Neural cell (in vitro differentiated cells): ENCODE results near the gene LGALS3BP. TPM values are rescaled to one million over a fixed set of nuclear protein-coding genes. Genes with fewer than 3 reads are reported as not detected.

Source experiments
- H2AFZ ChIP-seq: fragments of 200-600, 300-800 bp; sonication (generic), shearing (Covaris generic); 2 replicates; pipeline ENCODE4 v1.6.0; 2014; ENCODE audit warnings: low read depth, mild to moderate bottlenecking, antibody characterized with exemption, low read length, moderate library complexity
- H3F3A ChIP-seq: fragments of 200-600 bp; shearing (Covaris generic); 2 replicates; pipeline ENCODE4 v1.6.1; 2016; ENCODE audit warnings: mild to moderate bottlenecking, moderate library complexity, mixed read lengths, antibody characterized with exemption, low read length; ENCODE audit not compliant: insufficient read depth, poor library complexity, severe bottlenecking
- H3K27ac ChIP-seq: fragments of 200-600, 300-800 bp; sonication (generic), shearing (Covaris generic); 2 replicates; pipeline ENCODE4 v1.5.1; 2014; ENCODE audit warnings: mild to moderate bottlenecking, low read length, moderate library complexity
- H3K27me3 ChIP-seq: fragments of 300-800, 200-600 bp; sonication (generic), shearing (Covaris generic); 2 replicates; pipeline ENCODE4 v1.6.0; 2014; ENCODE audit warnings: mild to moderate bottlenecking, low read depth, low read length, moderate library complexity; ENCODE audit not compliant: insufficient read depth
- H3K36me3 ChIP-seq: fragments of 300-800, 200-600 bp; sonication (generic), shearing (Covaris generic); 2 replicates; pipeline ENCODE4 v1.5.1; 2014; ENCODE audit warnings: mild to moderate bottlenecking, antibody characterized with exemption, low read length, moderate library complexity; ENCODE audit not compliant: insufficient read depth
- H3K4me2 ChIP-seq: fragments of 300-800, 200-600 bp; sonication (generic), shearing (Covaris generic); 2 replicates; pipeline ENCODE4 v1.6.0; 2014; ENCODE audit warnings: mild to moderate bottlenecking, low read length
- H3K4me3 ChIP-seq: fragments of 300-800, 200-600 bp; sonication (generic), shearing (Covaris generic); 2 replicates; pipeline ENCODE4 v1.5.1; 2014; ENCODE audit warnings: mild to moderate bottlenecking, low read length, moderate library complexity
- H3K79me2 ChIP-seq: fragments of 200-600 bp; shearing (Covaris generic); replicated peaks from 2 replicates; pipeline ENCODE4 v1.6.0; 2014; ENCODE audit warnings: mild to moderate bottlenecking, low read length, moderate library complexity; ENCODE audit not compliant: insufficient read depth
- H3K9ac ChIP-seq: fragments of 300-800, 200-600 bp; sonication (generic), shearing (Covaris generic); 2 replicates; pipeline ENCODE4 v1.6.1; 2016; ENCODE audit warnings: mild to moderate bottlenecking, low read length, mixed read lengths
- H3K9me2 ChIP-seq: fragments of 200-600 bp; shearing (Covaris generic); 2 replicates; pipeline ENCODE4 v1.6.1; 2016; ENCODE audit warnings: mild to moderate bottlenecking, low read length, mixed read lengths; ENCODE audit not compliant: insufficient read depth
- H3K9me3 ChIP-seq: fragments of 200-600, 300-800 bp; sonication (generic), shearing (Covaris generic); 2 replicates; pipeline ENCODE4 v1.6.1; 2016; ENCODE audit warnings: mild to moderate bottlenecking, mixed run types, low read length, moderate library complexity, mixed read lengths
- H4K20me1 ChIP-seq: fragments of 200-600 bp; shearing (Covaris generic); 2 replicates; pipeline ENCODE4 v1.6.1; 2016; ENCODE audit warnings: mild to moderate bottlenecking, mixed run types; ENCODE audit not compliant: insufficient read depth
- EP300 ChIP-seq: fragments of 450-650 bp; conservative IDR thresholded peaks from 2 replicates; pipeline ENCODE4 v1.6.1; 2014; ENCODE audit warnings: antibody characterized with exemption, mild to moderate bottlenecking, moderate library complexity; ENCODE audit not compliant: poor library complexity, severe bottlenecking
- EZH2 ChIP-seq: fragments of 200-600, 300-800 bp; shearing (Covaris generic), sonication (generic); IDR thresholded peaks from 2 replicates; pipeline ENCODE4 v1.6.1; 2014; ENCODE audit warnings: antibody characterized with exemption, low read length, borderline replicate concordance, mild to moderate bottlenecking; ENCODE audit not compliant: insufficient read depth, poor library complexity, severe bottlenecking
- MXI1 ChIP-seq: fragments of 450-650 bp; conservative IDR thresholded peaks from 2 replicates; pipeline ENCODE4 v1.6.1; 2014; ENCODE audit warnings: antibody characterized with exemption, mild to moderate bottlenecking; ENCODE audit not compliant: poor library complexity, severe bottlenecking
- POLR2AphosphoS5 ChIP-seq: IDR thresholded peaks from 2 replicates; pipeline ENCODE4 v1.6.1; 2012
- RAD21 ChIP-seq: fragments of 450-650 bp; conservative IDR thresholded peaks from 2 replicates; pipeline ENCODE4 v1.6.1; 2014; ENCODE audit warnings: antibody characterized with exemption, mild to moderate bottlenecking, moderate library complexity
- SMC3 ChIP-seq: fragments of 450-650 bp; conservative IDR thresholded peaks from 2 replicates; pipeline ENCODE4 v1.6.1; 2014; ENCODE audit warnings: antibody characterized with exemption, mild to moderate bottlenecking, moderate library complexity; ENCODE audit not compliant: poor library complexity
- TAF1 ChIP-seq: IDR thresholded peaks from 2 replicates; pipeline ENCODE4 v1.6.1; 2012; ENCODE audit warnings: low read depth
- polyA plus RNA-seq: library from polyadenylated mRNA; depleted of rRNA; stranded (reverse); fragments of >200 nt; gene quantifications from 2 replicates; pipeline ENCODE4 v1.2.3, GENCODE V29; 2014
- TF ChIP-seq, protein P1 (sequence below): IDR thresholded peaks from 2 replicates; pipeline ENCODE4 v1.6.1; 2012; ENCODE audit warnings: borderline replicate concordance
- TF ChIP-seq, protein P2 (sequence below): fragments of 450-650 bp; IDR thresholded peaks from 2 replicates; pipeline ENCODE4 v1.5.1; 2014; ENCODE audit warnings: antibody characterized with exemption, mild to moderate bottlenecking, moderate library complexity; ENCODE audit not compliant: poor library complexity, severe bottlenecking

The LGALS3BP gene
- polyA plus RNA-seq, 1 donor from 2014 or later = 5.4 TPM

DNA sequence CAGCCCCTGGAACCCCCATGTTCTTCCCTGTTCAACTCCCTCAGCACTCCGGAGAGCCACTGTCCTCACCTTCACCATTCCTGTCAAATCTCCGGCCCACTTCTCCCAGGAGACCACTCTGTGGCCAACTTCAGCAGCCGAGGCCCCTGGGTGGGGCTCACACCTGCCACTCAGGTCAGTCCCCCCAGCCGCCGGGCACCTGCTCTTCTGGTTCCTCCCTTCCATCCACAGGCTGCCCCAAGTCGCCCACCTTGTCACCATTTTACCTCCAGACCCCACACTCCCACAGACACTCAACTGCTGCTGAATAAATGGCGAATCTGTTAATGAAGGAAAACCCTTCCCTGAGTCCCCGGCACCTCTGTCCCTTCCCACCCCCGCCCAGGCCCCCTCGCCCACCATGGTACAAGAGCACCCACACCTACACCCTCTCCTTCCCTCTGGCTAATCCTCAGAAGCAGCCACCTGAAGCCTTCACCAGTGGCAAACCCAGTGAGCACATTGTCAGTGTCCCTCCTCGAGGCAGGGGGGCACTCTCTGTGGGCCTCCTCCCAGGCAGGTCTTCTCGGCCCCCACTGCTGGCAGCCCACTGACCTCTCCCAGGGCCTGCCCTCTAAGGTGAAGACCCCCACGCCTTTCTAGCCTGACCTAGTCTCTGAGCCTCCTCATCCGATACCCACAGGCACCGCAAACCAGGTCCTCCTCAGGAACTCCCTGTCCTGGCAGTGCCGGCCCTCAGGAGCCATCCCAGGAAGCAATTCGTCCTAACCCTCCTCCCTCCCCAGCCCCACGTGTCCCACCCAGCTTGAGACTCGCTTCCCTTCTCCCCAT lies 21.7 kb upstream of the LGALS3BP start:
- TF ChIP-seq MXI1 (no peak), TAF1 (no peak), SMC3 (no peak), EZH2 (no peak), EP300 (no peak), RAD21 (no peak), POLR2AphosphoS5 (no peak)
- TF ChIP-seq, protein P1, sequence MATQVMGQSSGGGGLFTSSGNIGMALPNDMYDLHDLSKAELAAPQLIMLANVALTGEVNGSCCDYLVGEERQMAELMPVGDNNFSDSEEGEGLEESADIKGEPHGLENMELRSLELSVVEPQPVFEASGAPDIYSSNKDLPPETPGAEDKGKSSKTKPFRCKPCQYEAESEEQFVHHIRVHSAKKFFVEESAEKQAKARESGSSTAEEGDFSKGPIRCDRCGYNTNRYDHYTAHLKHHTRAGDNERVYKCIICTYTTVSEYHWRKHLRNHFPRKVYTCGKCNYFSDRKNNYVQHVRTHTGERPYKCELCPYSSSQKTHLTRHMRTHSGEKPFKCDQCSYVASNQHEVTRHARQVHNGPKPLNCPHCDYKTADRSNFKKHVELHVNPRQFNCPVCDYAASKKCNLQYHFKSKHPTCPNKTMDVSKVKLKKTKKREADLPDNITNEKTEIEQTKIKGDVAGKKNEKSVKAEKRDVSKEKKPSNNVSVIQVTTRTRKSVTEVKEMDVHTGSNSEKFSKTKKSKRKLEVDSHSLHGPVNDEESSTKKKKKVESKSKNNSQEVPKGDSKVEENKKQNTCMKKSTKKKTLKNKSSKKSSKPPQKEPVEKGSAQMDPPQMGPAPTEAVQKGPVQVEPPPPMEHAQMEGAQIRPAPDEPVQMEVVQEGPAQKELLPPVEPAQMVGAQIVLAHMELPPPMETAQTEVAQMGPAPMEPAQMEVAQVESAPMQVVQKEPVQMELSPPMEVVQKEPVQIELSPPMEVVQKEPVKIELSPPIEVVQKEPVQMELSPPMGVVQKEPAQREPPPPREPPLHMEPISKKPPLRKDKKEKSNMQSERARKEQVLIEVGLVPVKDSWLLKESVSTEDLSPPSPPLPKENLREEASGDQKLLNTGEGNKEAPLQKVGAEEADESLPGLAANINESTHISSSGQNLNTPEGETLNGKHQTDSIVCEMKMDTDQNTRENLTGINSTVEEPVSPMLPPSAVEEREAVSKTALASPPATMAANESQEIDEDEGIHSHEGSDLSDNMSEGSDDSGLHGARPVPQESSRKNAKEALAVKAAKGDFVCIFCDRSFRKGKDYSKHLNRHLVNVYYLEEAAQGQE = no peak
- TF ChIP-seq, protein P2, sequence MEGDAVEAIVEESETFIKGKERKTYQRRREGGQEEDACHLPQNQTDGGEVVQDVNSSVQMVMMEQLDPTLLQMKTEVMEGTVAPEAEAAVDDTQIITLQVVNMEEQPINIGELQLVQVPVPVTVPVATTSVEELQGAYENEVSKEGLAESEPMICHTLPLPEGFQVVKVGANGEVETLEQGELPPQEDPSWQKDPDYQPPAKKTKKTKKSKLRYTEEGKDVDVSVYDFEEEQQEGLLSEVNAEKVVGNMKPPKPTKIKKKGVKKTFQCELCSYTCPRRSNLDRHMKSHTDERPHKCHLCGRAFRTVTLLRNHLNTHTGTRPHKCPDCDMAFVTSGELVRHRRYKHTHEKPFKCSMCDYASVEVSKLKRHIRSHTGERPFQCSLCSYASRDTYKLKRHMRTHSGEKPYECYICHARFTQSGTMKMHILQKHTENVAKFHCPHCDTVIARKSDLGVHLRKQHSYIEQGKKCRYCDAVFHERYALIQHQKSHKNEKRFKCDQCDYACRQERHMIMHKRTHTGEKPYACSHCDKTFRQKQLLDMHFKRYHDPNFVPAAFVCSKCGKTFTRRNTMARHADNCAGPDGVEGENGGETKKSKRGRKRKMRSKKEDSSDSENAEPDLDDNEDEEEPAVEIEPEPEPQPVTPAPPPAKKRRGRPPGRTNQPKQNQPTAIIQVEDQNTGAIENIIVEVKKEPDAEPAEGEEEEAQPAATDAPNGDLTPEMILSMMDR = no peak
- H3K4me3 ChIP-seq = no peak overlapping the region
- no peaks in the 10 kb centered on the region for H3F3A ChIP-seq
- no peak overlapping the region for H2AFZ ChIP-seq
- H3K79me2 ChIP-seq = no peaks in the 10 kb centered on the region
- no peaks in the 10 kb centered on the region for H3K27me3 ChIP-seq
- no peak overlapping the region for H3K9ac ChIP-seq
- H4K20me1 ChIP-seq = no peaks in the 10 kb centered on the region
- no peaks in the 10 kb centered on the region for H3K36me3 ChIP-seq
- H3K4me2 ChIP-seq = no peak overlapping the region
- no peaks in the 10 kb centered on the region for H3K9me2 ChIP-seq
- no peaks in the 10 kb centered on the region for H3K9me3 ChIP-seq
- no peak overlapping the region for H3K27ac ChIP-seq

DNA sequence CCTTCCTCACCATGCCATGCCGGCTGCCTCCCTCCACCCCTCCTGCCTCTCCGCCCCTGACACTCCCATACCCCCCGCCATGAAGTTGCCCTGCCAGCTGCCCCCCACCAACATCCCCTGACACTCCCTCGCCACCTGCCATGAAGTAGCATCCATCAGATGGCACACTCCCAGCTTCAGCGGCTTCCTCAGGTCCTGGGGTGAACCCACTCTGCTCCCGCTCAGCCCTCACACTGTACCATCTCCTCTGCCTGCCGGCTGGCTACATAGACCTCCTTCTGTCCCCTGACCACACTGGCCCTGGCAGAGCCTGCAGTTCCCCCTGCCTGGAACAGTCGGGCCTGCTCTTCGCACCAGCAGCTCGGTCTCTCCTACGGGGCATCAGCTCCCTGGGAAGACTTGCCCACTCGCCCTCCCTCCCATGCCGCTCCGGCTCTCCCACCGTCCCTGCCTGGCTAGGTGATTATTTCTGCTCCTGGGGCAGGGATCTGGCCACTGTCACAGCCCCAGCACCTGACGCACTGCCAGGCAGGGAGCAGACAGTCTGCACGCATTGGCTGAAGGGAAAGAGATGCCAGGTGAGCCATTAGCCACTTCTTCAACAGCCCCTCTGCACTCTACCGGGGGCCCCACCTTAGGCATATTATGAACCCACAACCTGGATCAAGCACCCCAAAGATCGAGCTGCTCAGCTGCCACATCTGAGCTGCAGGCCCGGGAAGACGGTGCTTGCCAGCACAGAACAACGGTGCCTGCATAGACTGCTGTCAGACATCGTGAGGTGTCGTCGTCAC lies 20.9 kb upstream of the LGALS3BP start:
- H3K9me2 ChIP-seq = no peaks in the 10 kb centered on the region
- H4K20me1 ChIP-seq = no peaks in the 10 kb centered on the region
- H3K79me2 ChIP-seq = no peaks in the 10 kb centered on the region
- no peaks in the 10 kb centered on the region for H3K27me3 ChIP-seq
- H3K36me3 ChIP-seq = no peaks in the 10 kb centered on the region
- no peak overlapping the region for H3K4me2 ChIP-seq
- no peak for TF ChIP-seq EZH2
- TF ChIP-seq, protein P1 = no peak
- no peak for TF ChIP-seq EP300
- TF ChIP-seq SMC3 = no peak
- TF ChIP-seq RAD21 = no peak
- no peak for TF ChIP-seq TAF1
- TF ChIP-seq, protein P2 = no peak
- no peak for TF ChIP-seq POLR2AphosphoS5
- TF ChIP-seq MXI1 = no peak
- H3F3A ChIP-seq = no peaks in the 10 kb centered on the region
- H2AFZ ChIP-seq = no peak overlapping the region
- no peak overlapping the region for H3K9ac ChIP-seq
- no peak overlapping the region for H3K27ac ChIP-seq
- no peak overlapping the region for H3K4me3 ChIP-seq
- H3K9me3 ChIP-seq = no peaks in the 10 kb centered on the region
